ENCODE results near the gene CRAMP1. TPM values are rescaled to one million over a fixed set of nuclear protein-coding genes. Genes with fewer than 3 reads are reported as not detected.

The CRAMP1 gene
- total and polyA plus RNA-seq, 2 of the 8 experiments (the other 6 are each of a cell fraction or from before 2014, with no cell fraction given), result 19.2 to 23.2 TPM

DNA sequence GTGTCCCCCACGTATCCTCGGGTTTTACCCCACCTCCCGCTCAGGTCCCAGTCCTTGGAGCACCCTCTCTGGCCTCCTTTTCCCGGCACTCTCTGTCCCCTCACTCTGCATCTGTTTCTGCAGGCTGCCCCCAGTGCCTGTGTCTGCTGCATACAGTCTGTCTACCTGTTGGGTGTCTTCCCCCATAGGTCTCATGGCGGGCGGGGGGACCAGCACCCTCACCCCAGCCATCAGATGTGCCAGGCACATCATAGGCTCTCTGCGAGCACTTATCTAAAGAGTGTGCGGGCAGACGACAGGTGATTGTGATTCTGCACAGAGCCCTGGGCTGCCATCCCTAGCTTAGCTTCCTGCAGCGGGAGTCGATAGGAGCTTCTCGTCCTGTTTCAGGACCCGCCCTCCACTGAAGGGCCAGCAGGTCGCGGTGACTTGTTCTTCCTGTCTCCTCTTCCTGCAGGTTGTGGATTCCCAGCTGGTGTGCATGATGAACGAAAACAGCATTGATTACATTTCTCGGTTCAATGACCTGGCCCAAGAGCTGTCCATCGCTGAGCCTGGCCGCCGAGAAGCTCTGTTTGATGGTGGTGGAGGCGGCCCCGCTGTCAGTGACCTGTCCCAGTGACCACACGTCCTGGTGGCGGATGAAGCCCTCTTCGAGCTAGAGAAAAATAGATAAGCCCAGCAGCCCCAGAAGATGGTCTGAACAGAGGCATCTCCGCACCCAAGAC, 61.4 kb downstream of the CRAMP1 start (continued):
- TF ChIP-seq POU5F1 (IDR thresholded peaks at IDR 0.05; ENCODE audit: low read depth, low read length), result no peak
- TF ChIP-seq RFX5 (IDR thresholded peaks at IDR 0.05; ENCODE audit: borderline replicate concordance, low read depth, low read length), result no peak
